Osteoblast (primary cell): ENCODE measurements around the gene PSMB7. TPM values are rescaled to one million over a fixed set of nuclear protein-coding genes. Genes with fewer than 3 reads are reported as not detected.

Experiments used
- DNase-seq: peaks from one replicate; pipeline ENCODE4 v3.0.0; 2011; ENCODE audit warnings: low spot score, mixed read lengths; ENCODE audit not compliant: insufficient read length; ENCODE audit errors: missing footprints
- H2AFZ ChIP-seq: 2 replicates; pipeline ENCODE4 v1.6.0; 2011; ENCODE audit warnings: mild to moderate bottlenecking, low read length
- H3K27ac ChIP-seq: 2 replicates; pipeline ENCODE4 v1.5.1; 2011; ENCODE audit warnings: mild to moderate bottlenecking, low read depth, low read length, moderate library complexity
- H3K27me3 ChIP-seq: 2 replicates; pipeline ENCODE4 v1.6.0; 2012; ENCODE audit warnings: mild to moderate bottlenecking, control low read depth, inconsistent platforms, low read length, moderate library complexity; ENCODE audit not compliant: insufficient read depth
- H3K36me3 ChIP-seq: 2 replicates; pipeline ENCODE4 v1.5.1; 2011; ENCODE audit warnings: mild to moderate bottlenecking, low read length, control low read depth, moderate library complexity; ENCODE audit not compliant: insufficient read depth
- H3K4me1 ChIP-seq: 2 replicates; pipeline ENCODE4 v1.5.1; 2011; ENCODE audit warnings: mild to moderate bottlenecking, low read length, control low read depth, moderate library complexity; ENCODE audit not compliant: insufficient read depth
- H3K4me2 ChIP-seq: 2 replicates; pipeline ENCODE4 v1.6.0; 2011; ENCODE audit warnings: mild to moderate bottlenecking, low read length; ENCODE audit not compliant: insufficient read depth
- H3K4me3 ChIP-seq: fragments of 200-600 bp; sonication (generic); 3 replicates; pipeline ENCODE4 v1.5.1; 2012; ENCODE audit warnings: mild to moderate bottlenecking, low read length, inconsistent platforms; ENCODE audit not compliant: insufficient read depth
- H3K79me2 ChIP-seq: 2 replicates; pipeline ENCODE4 v1.6.0; 2012; ENCODE audit warnings: mild to moderate bottlenecking, low read length, control low read depth, inconsistent platforms; ENCODE audit not compliant: insufficient read depth
- H3K9me3 ChIP-seq: 2 replicates; pipeline ENCODE4 v1.5.1; 2011; ENCODE audit warnings: low read depth, low read length, control low read depth
- H4K20me1 ChIP-seq: 2 replicates; pipeline ENCODE4 v1.6.0; 2012; ENCODE audit warnings: mild to moderate bottlenecking, low read length, control low read depth; ENCODE audit not compliant: insufficient read depth
- total RNA-seq: library from RNA; depleted of rRNA; stranded (reverse); fragments of >200 nt; gene quantifications from 2 replicates; pipeline ENCODE4 v1.2.3, GENCODE V29; 2012
- TF ChIP-seq, protein P1 (sequence below): IDR thresholded peaks from 2 replicates; pipeline ENCODE4 v1.5.1; 2011; ENCODE audit warnings: mild to moderate bottlenecking, low read depth, low read length, moderate library complexity; ENCODE audit errors: extremely low read depth

PSMB7 gene
- total RNA-seq, 1 donor: 136 TPM

GRCh38 chr9:124414612-124415011 is 630 bp downstream of the PSMB7 start:
- Histone ChIP-seq H3K4me2 (peak overlapping the region; percentile 92), H3K27ac (peak overlapping the region; percentile 88)
- DNase-seq: peak; percentile 73

GRCh38 chr9:124412228-124412575 is 3.0 kb downstream of the PSMB7 start:
- peaks cover 36% of the 10 kb centered on the region for H3K4me1 ChIP-seq
- TF ChIP-seq, protein P1, sequence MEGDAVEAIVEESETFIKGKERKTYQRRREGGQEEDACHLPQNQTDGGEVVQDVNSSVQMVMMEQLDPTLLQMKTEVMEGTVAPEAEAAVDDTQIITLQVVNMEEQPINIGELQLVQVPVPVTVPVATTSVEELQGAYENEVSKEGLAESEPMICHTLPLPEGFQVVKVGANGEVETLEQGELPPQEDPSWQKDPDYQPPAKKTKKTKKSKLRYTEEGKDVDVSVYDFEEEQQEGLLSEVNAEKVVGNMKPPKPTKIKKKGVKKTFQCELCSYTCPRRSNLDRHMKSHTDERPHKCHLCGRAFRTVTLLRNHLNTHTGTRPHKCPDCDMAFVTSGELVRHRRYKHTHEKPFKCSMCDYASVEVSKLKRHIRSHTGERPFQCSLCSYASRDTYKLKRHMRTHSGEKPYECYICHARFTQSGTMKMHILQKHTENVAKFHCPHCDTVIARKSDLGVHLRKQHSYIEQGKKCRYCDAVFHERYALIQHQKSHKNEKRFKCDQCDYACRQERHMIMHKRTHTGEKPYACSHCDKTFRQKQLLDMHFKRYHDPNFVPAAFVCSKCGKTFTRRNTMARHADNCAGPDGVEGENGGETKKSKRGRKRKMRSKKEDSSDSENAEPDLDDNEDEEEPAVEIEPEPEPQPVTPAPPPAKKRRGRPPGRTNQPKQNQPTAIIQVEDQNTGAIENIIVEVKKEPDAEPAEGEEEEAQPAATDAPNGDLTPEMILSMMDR: no peak
- H3K9me3 ChIP-seq: no peaks in the 10 kb centered on the region
- no peaks in the 10 kb centered on the region for H3K27me3 ChIP-seq
- peaks cover 8% of the 10 kb centered on the region for H4K20me1 ChIP-seq
- H3K27ac ChIP-seq: peak overlapping the region; percentile 83
- H3K79me2 ChIP-seq: peaks cover 62% of the 10 kb centered on the region
- H2AFZ ChIP-seq: no peak overlapping the region
- H3K4me3 ChIP-seq: no peak overlapping the region
- peak overlapping the region; percentile 74 for H3K4me2 ChIP-seq
- no peak for DNase-seq
- peaks cover 64% of the 10 kb centered on the region for H3K36me3 ChIP-seq

More at GRCh38 chr9:124414612-124415011, 630 bp downstream of the PSMB7 start:
- H2AFZ ChIP-seq: peak overlapping the region; percentile 86
- H4K20me1 ChIP-seq: no peaks in the 10 kb centered on the region
- H3K9me3 ChIP-seq: no peaks in the 10 kb centered on the region
- TF ChIP-seq, protein P1: no peak
- H3K4me3 ChIP-seq: peak overlapping the region; percentile 81
- H3K36me3 ChIP-seq: peaks cover 42% of the 10 kb centered on the region
- H3K27me3 ChIP-seq: no peaks in the 10 kb centered on the region
- peaks cover 39% of the 10 kb centered on the region for H3K79me2 ChIP-seq
- H3K4me1 ChIP-seq: peaks cover 36% of the 10 kb centered on the region

DNA sequence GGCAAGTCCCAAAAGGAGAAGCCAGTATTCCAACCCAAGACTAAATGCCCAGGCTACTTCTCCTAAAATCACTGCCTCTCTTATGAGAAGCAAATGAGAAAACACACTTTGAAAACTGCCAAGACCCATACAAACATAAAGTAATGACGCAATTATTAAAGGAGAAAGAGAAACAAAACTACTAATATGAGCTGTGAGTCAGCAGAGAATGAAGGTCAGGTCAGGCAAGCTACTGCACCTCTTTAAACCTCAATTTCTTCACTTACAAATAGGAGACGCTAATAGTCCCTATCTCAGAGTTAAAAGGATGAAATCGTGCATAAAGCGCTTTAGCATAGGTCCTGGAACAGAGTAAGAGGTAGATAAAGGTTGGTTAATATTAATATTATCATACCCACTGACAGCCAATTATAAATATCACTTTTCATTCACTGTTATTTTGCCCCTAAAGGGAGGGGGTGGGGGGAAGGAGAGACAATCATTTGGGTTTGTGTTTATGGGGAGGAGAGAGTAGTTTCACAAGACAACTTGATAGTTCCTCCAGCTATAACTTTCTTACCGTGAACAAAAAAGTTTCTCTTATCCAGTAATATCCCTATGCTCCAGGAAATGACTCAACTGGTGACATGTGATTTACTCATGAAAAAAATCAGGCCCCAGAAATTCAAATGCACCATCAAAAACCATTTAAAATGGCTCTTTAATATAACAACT is 3.6 kb downstream of the PSMB7 start:
- Histone ChIP-seq H3K27me3 (no peaks in the 10 kb centered on the region), H3K4me1 (peaks cover 36% of the 10 kb centered on the region), H3K27ac (peak overlapping the region; percentile 83), H3K36me3 (peaks cover 70% of the 10 kb centered on the region), H3K4me3 (peak overlapping the region; percentile 34), H3K4me2 (peak overlapping the region; percentile 74), H3K79me2 (peaks cover 68% of the 10 kb centered on the region), H2AFZ (no peak overlapping the region), H3K9me3 (no peaks in the 10 kb centered on the region), H4K20me1 (peaks cover 10% of the 10 kb centered on the region)
- peak; percentile 55 for DNase-seq
- TF ChIP-seq, protein P1: no peak

DNA sequence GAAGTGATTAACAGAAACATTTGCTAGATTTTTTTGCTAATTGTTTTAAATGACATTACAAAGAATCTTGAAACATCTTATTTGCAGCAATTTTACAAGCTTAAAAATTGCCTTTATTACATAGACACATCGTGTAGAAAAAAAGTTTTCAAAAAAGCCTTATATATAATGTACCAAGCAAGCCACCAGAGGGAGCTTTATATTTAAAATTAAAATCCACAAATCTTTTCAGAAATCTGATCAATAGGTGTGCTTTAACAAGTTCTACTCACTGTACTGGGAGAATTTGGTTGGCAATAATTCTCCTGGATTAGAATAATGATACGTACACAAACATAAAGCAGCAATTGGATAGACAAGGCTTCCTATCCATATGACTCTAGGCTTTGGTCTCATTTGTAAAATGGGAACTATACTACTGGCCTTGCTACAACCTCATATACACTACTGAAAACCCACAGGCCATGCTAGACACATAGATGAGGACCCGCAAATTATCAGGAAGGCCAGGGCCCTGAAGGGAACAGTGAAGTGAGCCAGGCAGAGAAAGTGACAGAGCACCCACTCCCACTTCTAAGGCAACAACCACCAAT is 4.8 kb downstream of the PSMB7 start:
- peak overlapping the region; percentile 83 for H3K27ac ChIP-seq
- peaks cover 36% of the 10 kb centered on the region for H3K4me1 ChIP-seq
- peaks cover 80% of the 10 kb centered on the region for H3K79me2 ChIP-seq
- no peaks in the 10 kb centered on the region for H3K27me3 ChIP-seq
- H4K20me1 ChIP-seq: peaks cover 16% of the 10 kb centered on the region
- peaks cover 82% of the 10 kb centered on the region for H3K36me3 ChIP-seq
- peak; percentile 73 for DNase-seq
- no peaks in the 10 kb centered on the region for H3K9me3 ChIP-seq
- H2AFZ ChIP-seq: no peak overlapping the region
- no peak overlapping the region for H3K4me3 ChIP-seq
- TF ChIP-seq, protein P1: peak; percentile 55
- H3K4me2 ChIP-seq: no peak overlapping the region
